ENCODE measurements around the gene HRC.
"Not testable (repeated sequence)": the region's sequence is repeated elsewhere in the genome, so short reads cannot be mapped to it uniquely, and the experiment has no call there.

Gene HRC

GRCh38 chr19:49155005-49155819, at the start of gene HRC:
TSS of gene HRC (minus strand) at chr19:49155396. CDS start at chr19:49155237, 159 bp downstream.
- no peak for DNase-seq (ENCODE audit: low spot score)

GRCh38 chr19:49201042-49201441, 45.8 kb upstream of the HRC start:
- DNase-seq (ENCODE audit: low spot score), result no peak

- no peak for DNase-seq (ENCODE audit: low spot score)
Measured at GRCh38 chr19:49200238-49200862, 45.2 kb upstream of the HRC start.

- no peak for DNase-seq (ENCODE audit: low spot score)
Measured at GRCh38 chr19:49196527-49197240, 41.5 kb upstream of the HRC start.

- DNase-seq (ENCODE audit: low spot score), result no peak
Measured at GRCh38 chr19:49194408-49194807, 39.2 kb upstream of the HRC start.

- no peak for DNase-seq (ENCODE audit: low spot score)
Measured at GRCh38 chr19:49193822-49194394, 38.7 kb upstream of the HRC start.

GRCh38 chr19:49190781-49191180, 35.6 kb upstream of the HRC start:
- no peak for DNase-seq (ENCODE audit: low spot score)

GRCh38 chr19:49189259-49189658, 34.1 kb upstream of the HRC start:
- peak; percentile 33 for DNase-seq (ENCODE audit: low spot score)

GRCh38 chr19:49188626-49189200, 33.5 kb upstream of the HRC start:
- no peak for DNase-seq (ENCODE audit: low spot score)

GRCh38 chr19:49186108-49186507, 30.9 kb upstream of the HRC start:
- DNase-seq (ENCODE audit: low spot score), result no peak

GRCh38 chr19:49182848-49183375, 27.7 kb upstream of the HRC start:
- no peak for DNase-seq (ENCODE audit: low spot score)

GRCh38 chr19:49182010-49182847, 27.0 kb upstream of the HRC start:
- not testable (repeated sequence) for DNase-seq (ENCODE audit: low spot score)

GRCh38 chr19:49180659-49181058, 25.5 kb upstream of the HRC start:
- DNase-seq (ENCODE audit: low spot score), result no peak

GRCh38 chr19:49173198-49173597, 18.0 kb upstream of the HRC start:
- DNase-seq (ENCODE audit: low spot score), result no peak

- no peak for DNase-seq (ENCODE audit: low spot score)
Measured at GRCh38 chr19:49168421-49168820, 13.2 kb upstream of the HRC start.

- DNase-seq (ENCODE audit: low spot score), result no peak
Measured at GRCh38 chr19:49167857-49168409, 12.7 kb upstream of the HRC start.

- no peak for DNase-seq (ENCODE audit: low spot score)
Measured at GRCh38 chr19:49165865-49166301, 10.7 kb upstream of the HRC start.

- no peak for DNase-seq (ENCODE audit: low spot score)
Measured at GRCh38 chr19:49165111-49165750, 10.0 kb upstream of the HRC start.

- DNase-seq (ENCODE audit: low spot score), result no peak
Measured at GRCh38 chr19:49161987-49162386, 6.8 kb upstream of the HRC start.

Measured in kidney capillary endothelial cell (primary cell).